HepG2 (cell line): ENCODE data around the gene KAZN. TPM values are rescaled to one million over a fixed set of nuclear protein-coding genes. Genes with fewer than 3 reads are reported as not detected.

Experiments
- ATF4 ChIP-seq, 2 experiments: fragments of 450-650 bp in 1 of 2; sonication (generic) in 1 of 2; formaldehyde crosslinking; IDR thresholded peaks; 2 replicates each; pipeline versions ENCODE4 v1.5.0 to v1.8.0; 2020 to 2022; ENCODE audit warnings: mild to moderate bottlenecking in 1 of 2, missing genetic modification reagents in 1 of 2
- ESRRA ChIP-seq: sonication (generic); formaldehyde crosslinking; IDR thresholded peaks from 2 replicates; pipeline ENCODE4 v1.5.1; 2020; ENCODE audit warnings: mild to moderate bottlenecking, low read depth, missing genetic modification reagents
- FIP1L1 ChIP-seq: fragments of 200-400 bp; formaldehyde crosslinking; IDR thresholded peaks from 2 replicates; pipeline ENCODE4 v1.6.1; 2018; ENCODE audit warnings: low read depth, mild to moderate bottlenecking, low read length, moderate library complexity, borderline replicate concordance; ENCODE audit not compliant: insufficient read depth
- FOXA3 ChIP-seq: IDR thresholded peaks from 2 replicates; pipeline ENCODE4 v1.6.1; 2016; ENCODE audit warnings: missing genetic modification reagents, missing compliant biosample characterization
- HOXA5 ChIP-seq: sonication (generic); formaldehyde crosslinking; IDR thresholded peaks from 2 replicates; pipeline ENCODE4 v1.4.0; 2020; ENCODE audit warnings: missing genetic modification reagents
- IRX3 ChIP-seq: sonication (generic); formaldehyde crosslinking; IDR thresholded peaks from 2 replicates; pipeline ENCODE4 v1.8.1; 2023; ENCODE audit warnings: mild to moderate bottlenecking, low read depth, missing genetic modification reagents, borderline replicate concordance
- ISX ChIP-seq: sonication (generic); formaldehyde crosslinking; conservative IDR thresholded peaks from 2 replicates; pipeline ENCODE4 v1.5.0; 2020; ENCODE audit warnings: missing genetic modification reagents
- KLF16 ChIP-seq, 2 experiments: sonication (generic) in 1 of 2; formaldehyde crosslinking in 1 of 2; IDR thresholded peaks; 2 replicates each; pipeline versions ENCODE4 v1.6.1 to v1.8.0; 2016 to 2023; ENCODE audit warnings: missing genetic modification reagents in 2 of 2, missing compliant biosample characterization in 1 of 2
- MXD3 ChIP-seq: IDR thresholded peaks from 2 replicates; pipeline ENCODE4 v1.6.1; 2016; ENCODE audit warnings: mild to moderate bottlenecking, missing biosample characterization, missing genetic modification reagents
- NKX3-1 ChIP-seq: sonication (generic); formaldehyde crosslinking; IDR thresholded peaks from 2 replicates; pipeline ENCODE4 v1.5.0; 2020; ENCODE audit warnings: missing genetic modification reagents
- PCBP2 ChIP-seq: fragments of 200-400 bp; formaldehyde crosslinking; optimal IDR thresholded peaks from 2 replicates; pipeline ENCODE3; 2018; ENCODE audit warnings: low read length, low read depth; ENCODE audit not compliant: poor library complexity, severe bottlenecking
- PRMT3 ChIP-seq: sonication (generic); formaldehyde crosslinking; IDR thresholded peaks from 2 replicates; pipeline ENCODE4 v1.8.1; 2022; ENCODE audit warnings: low read depth, mild to moderate bottlenecking, moderate library complexity, missing genetic modification reagents, borderline replicate concordance
- REXO4 ChIP-seq: sonication (generic); formaldehyde crosslinking; IDR thresholded peaks from 2 replicates; pipeline ENCODE4 v1.8.0; 2022; ENCODE audit warnings: missing genetic modification reagents, mild to moderate bottlenecking, borderline replicate concordance
- SAFB2 ChIP-seq: sonication (generic); formaldehyde crosslinking; IDR thresholded peaks from 2 replicates; pipeline ENCODE4 v1.5.1; 2020; ENCODE audit warnings: missing genetic modification reagents, low read depth, mild to moderate bottlenecking, borderline replicate concordance
- SMARCE1 ChIP-seq: fragments of 450-650 bp; IDR thresholded peaks from 2 replicates; pipeline ENCODE4 v1.6.1; 2017; ENCODE audit warnings: borderline replicate concordance
- XRCC5 ChIP-seq: fragments of 200-400 bp; formaldehyde crosslinking; optimal IDR thresholded peaks from 2 replicates; pipeline ENCODE3; 2017; ENCODE audit warnings: mild to moderate bottlenecking, low read length
- ZBTB38 ChIP-seq: sonication (generic); formaldehyde crosslinking; IDR thresholded peaks from 2 replicates; pipeline ENCODE4 v1.5.1; 2020; ENCODE audit warnings: mild to moderate bottlenecking, missing genetic modification reagents
- ZNF224 ChIP-seq: sonication (generic); formaldehyde crosslinking; IDR thresholded peaks from 2 replicates; pipeline ENCODE4 v1.5.0; 2020; ENCODE audit warnings: mild to moderate bottlenecking, missing genetic modification reagents
- ZNF572 ChIP-seq: sonication (generic); formaldehyde crosslinking; IDR thresholded peaks from 2 replicates; pipeline ENCODE4 v1.5.1; 2020; ENCODE audit warnings: mild to moderate bottlenecking, missing genetic modification reagents
- ZNF580 ChIP-seq: IDR thresholded peaks from 2 replicates; pipeline ENCODE4 v1.6.1; 2016; ENCODE audit warnings: low read depth, borderline replicate concordance
- ZNF609 ChIP-seq: sonication (generic); formaldehyde crosslinking; IDR thresholded peaks from 2 replicates; pipeline ENCODE4 v1.4.0; 2020; ENCODE audit warnings: mild to moderate bottlenecking, missing genetic modification reagents, borderline replicate concordance
- ZNF841 ChIP-seq: sonication (generic); formaldehyde crosslinking; IDR thresholded peaks from 2 replicates; pipeline ENCODE4 v1.8.1; 2023; ENCODE audit warnings: missing genetic modification reagents, borderline replicate concordance
- ZNF883 ChIP-seq: sonication (generic); formaldehyde crosslinking; IDR thresholded peaks from 2 replicates; pipeline ENCODE4 v1.5.1; 2020; ENCODE audit warnings: mild to moderate bottlenecking, missing genetic modification reagents; ENCODE audit errors: not compliant biosample characterization
- polyA plus RNA-seq, 8 experiments: library from polyadenylated mRNA; depleted of rRNA in 3 of 8; stranded (reverse) in 7 of 8; unstranded in 1 of 8; fragments of >200 nt; fragmentation: Illumina TruSeq in 4 of 8; extraction: Trizol in 4 of 8; gene quantifications; 2 replicates each; pipeline versions ENCODE4 v1.2.1 to v1.2.3, GENCODE V29; 2011 to 2016; ENCODE audit warnings: low read depth in 4 of 8, missing spikeins in 1 of 8, mixed read lengths in 1 of 8; ENCODE audit not compliant: insufficient read depth in 1 of 8
- total RNA-seq, 5 experiments: library from RNA; depleted of rRNA; stranded (reverse); fragments of >200 nt; fragmentation: Illumina TruSeq; extraction: Trizol; gene quantifications; 2 replicates each; pipeline ENCODE4 v1.2.3, GENCODE V29; 2016; ENCODE audit warnings: low read depth in 1 of 5

Gene KAZN
- total and polyA plus RNA-seq, 2 of the 13 experiments (the other 11 are each of a cell fraction or from before 2014, with no cell fraction given), result 10.4 to 13.5 TPM

GRCh38 chr1:15128520-15129313, 530.2 kb downstream of the KAZN start (continued):
- no peak for TF ChIP-seq ZNF841 (CRISPR knock-in tag)
- TF ChIP-seq FIP1L1, result no peak
- no peak for TF ChIP-seq ZNF224 (CRISPR knock-in tag)
- TF ChIP-seq ZNF572 (CRISPR knock-in tag), result no peak
- no peak for TF ChIP-seq ZBTB38 (CRISPR knock-in tag)
- TF ChIP-seq HOXA5, result 0 out of 2 replicates have a peak, but pooled peaks have one; percentile 40
- TF ChIP-seq PCBP2, result no peak
- no peak; the same call in 1 of the 2 replicates for TF ChIP-seq FOXA3
- no peak for TF ChIP-seq ATF4 (CRISPR knock-in tag; IDR thresholded peaks at IDR 0.05)
- TF ChIP-seq KLF16 (CRISPR knock-in tag; IDR thresholded peaks at IDR 0.05), result no peak
- no peak for TF ChIP-seq IRX3 (CRISPR knock-in tag)
- peak; percentile 92 for TF ChIP-seq XRCC5
- no peak for TF ChIP-seq SMARCE1
- TF ChIP-seq SAFB2 (CRISPR knock-in tag), result no peak
- TF ChIP-seq ZNF609 (CRISPR knock-in tag), result no peak
- TF ChIP-seq ZNF883 (CRISPR knock-in tag), result no peak
- TF ChIP-seq ISX (CRISPR knock-in tag), result no peak
- no peak for TF ChIP-seq MXD3 (CRISPR knock-in tag)
- no peak for TF ChIP-seq ESRRA (CRISPR knock-in tag)
- no peak for TF ChIP-seq NKX3-1 (CRISPR knock-in tag)
- no peak for TF ChIP-seq REXO4 (CRISPR knock-in tag)
- no peak for TF ChIP-seq PRMT3 (CRISPR knock-in tag)
- peak; percentile 61; the same call in 1 of the 2 replicates for TF ChIP-seq ZNF580
